Measurements from ENCODE around the gene TUT7.
A peak's percentile ranks its signal among the peaks of the same experiment; 100 is the strongest.

TUT7 gene

GRCh38 chr9:86352440-86353077, 1.7 kb downstream of the TUT7 start:
- Histone ChIP-seq H3K27me3 (ENCODE audit: insufficient read depth, low read length, poor library complexity) (peaks cover 7% of the 10 kb centered on the region), H3K79me2 (ENCODE audit: insufficient read depth, low read length) (peaks cover 59% of the 10 kb centered on the region), H3K4me2 (ENCODE audit: insufficient read depth, low read length) (peak overlapping the region; percentile 88), H3K9ac (ENCODE audit: low read depth, low read length) (peak overlapping the region; percentile 96), H3K9me3 (ENCODE audit: insufficient read depth, low read length, severe bottlenecking) (no peaks in the 10 kb centered on the region), H2AFZ (ENCODE audit: low read depth, low read length) (no peak overlapping the region), H3K36me3 (ENCODE audit: insufficient read depth, low read length) (peaks cover 7% of the 10 kb centered on the region; the same call in 1 of the 2 replicates), H3K4me1 (ENCODE audit: insufficient read depth, low read length) (peaks cover 54% of the 10 kb centered on the region), H3K27ac (ENCODE audit: low read length) (peak overlapping the region; percentile 60), H3K4me3 (ENCODE audit: low read depth in 1 of 2, low read length in 2 of 2) (peak overlapping the region; percentile 88 to 94; a peak in 3 of 4 replicates), H4K20me1 (ENCODE audit: insufficient read depth, low read length) (no peaks in the 10 kb centered on the region; the same call in 1 of the 2 replicates)
- DNase-seq (no peak), ATAC-seq (ENCODE audit: insufficient read depth, low read depth) (no peak)
- TF ChIP-seq EZH2 (IDR thresholded peaks at IDR 0.05; ENCODE audit: borderline replicate concordance, low read depth, low read length, severe bottlenecking) (no peak), CTCF (IDR thresholded peaks at IDR 0.05; ENCODE audit: borderline replicate concordance, extremely low read depth, low read length, poor library complexity, severe bottlenecking) (no peak)

GRCh38 chr9:86351880-86352279, 2.3 kb downstream of the TUT7 start:
- H3K9me3 ChIP-seq (ENCODE audit: insufficient read depth, low read length, severe bottlenecking), result no peaks in the 10 kb centered on the region
- H3K4me3 ChIP-seq (ENCODE audit: low read depth in 1 of 2, low read length in 2 of 2), result peak overlapping the region in 1 of 2 experiments; percentile 94; a peak in 1 of 4 replicates
- peaks cover 54% of the 10 kb centered on the region for H3K4me1 ChIP-seq (ENCODE audit: insufficient read depth, low read length)
- peaks cover 6% of the 10 kb centered on the region for H3K27me3 ChIP-seq (ENCODE audit: insufficient read depth, low read length, poor library complexity)
- TF ChIP-seq EZH2 (IDR thresholded peaks at IDR 0.05; ENCODE audit: borderline replicate concordance, low read depth, low read length, severe bottlenecking), result no peak
- no peak for TF ChIP-seq CTCF (IDR thresholded peaks at IDR 0.05; ENCODE audit: borderline replicate concordance, extremely low read depth, low read length, poor library complexity, severe bottlenecking)
- peaks cover 64% of the 10 kb centered on the region for H3K79me2 ChIP-seq (ENCODE audit: insufficient read depth, low read length)
- no peak overlapping the region for H3K27ac ChIP-seq (ENCODE audit: low read length)
- peak overlapping the region; percentile 24; the same call in 1 of the 2 replicates for H3K9ac ChIP-seq (ENCODE audit: low read depth, low read length)
- no peak overlapping the region for H2AFZ ChIP-seq (ENCODE audit: low read depth, low read length)
- H3K36me3 ChIP-seq (ENCODE audit: insufficient read depth, low read length), result peaks cover 7% of the 10 kb centered on the region; the same call in 1 of the 2 replicates
- H3K4me2 ChIP-seq (ENCODE audit: insufficient read depth, low read length), result peak overlapping the region; percentile 88
- no peaks in the 10 kb centered on the region; the same call in 1 of the 2 replicates for H4K20me1 ChIP-seq (ENCODE audit: insufficient read depth, low read length)
- ATAC-seq (ENCODE audit: insufficient read depth, low read depth) (no peak), DNase-seq (no peak)

GRCh38 chr9:86350006-86350760, 4.0 kb downstream of the TUT7 start:
- no peak overlapping the region for H3K9ac ChIP-seq (ENCODE audit: low read depth, low read length)
- peaks cover 20% of the 10 kb centered on the region for H3K36me3 ChIP-seq (ENCODE audit: insufficient read depth, low read length)
- H3K9me3 ChIP-seq (ENCODE audit: insufficient read depth, low read length, severe bottlenecking), result no peaks in the 10 kb centered on the region
- H3K79me2 ChIP-seq (ENCODE audit: insufficient read depth, low read length), result peaks cover 71% of the 10 kb centered on the region
- H3K4me2 ChIP-seq (ENCODE audit: insufficient read depth, low read length), result peak overlapping the region; percentile 40; the same call in 1 of the 2 replicates
- H4K20me1 ChIP-seq (ENCODE audit: insufficient read depth, low read length), result peaks cover 7% of the 10 kb centered on the region; the same call in 1 of the 2 replicates
- H3K27ac ChIP-seq (ENCODE audit: low read length), result no peak overlapping the region
- no peak overlapping the region for H3K4me3 ChIP-seq (ENCODE audit: low read depth in 1 of 2, low read length in 2 of 2)
- DNase-seq, result no peak
- ATAC-seq (ENCODE audit: insufficient read depth, low read depth), result no peak
- no peaks in the 10 kb centered on the region for H3K27me3 ChIP-seq (ENCODE audit: insufficient read depth, low read length, poor library complexity)
- H2AFZ ChIP-seq (ENCODE audit: low read depth, low read length), result no peak overlapping the region
- no peak for TF ChIP-seq CTCF (IDR thresholded peaks at IDR 0.05; ENCODE audit: borderline replicate concordance, extremely low read depth, low read length, poor library complexity, severe bottlenecking)
- no peak for TF ChIP-seq EZH2 (IDR thresholded peaks at IDR 0.05; ENCODE audit: borderline replicate concordance, low read depth, low read length, severe bottlenecking)
- peaks cover 53% of the 10 kb centered on the region for H3K4me1 ChIP-seq (ENCODE audit: insufficient read depth, low read length)

Data from DND-41 (cell line).